Stimulated activated CD4-positive, alpha-beta T cell treated with anti-CD3 and anti-CD28 coated beads, Interleukin-2, amount 100 ng/mL, for 4 hours (primary cell): Measurements from ENCODE around the gene RAPGEF6.
A peak's percentile ranks its signal among the peaks of the same experiment; 100 is the strongest.
"Not testable (repeated sequence)": the region's sequence is repeated elsewhere in the genome, so short reads cannot be mapped to it uniquely, and the experiment has no call there.

ENCODE experiments used
- DNase-seq: peaks from one replicate; pipeline ENCODE4 v3.0.0-alpha.2; 2020; ENCODE audit warnings: low read depth

The RAPGEF6 gene

DNA sequence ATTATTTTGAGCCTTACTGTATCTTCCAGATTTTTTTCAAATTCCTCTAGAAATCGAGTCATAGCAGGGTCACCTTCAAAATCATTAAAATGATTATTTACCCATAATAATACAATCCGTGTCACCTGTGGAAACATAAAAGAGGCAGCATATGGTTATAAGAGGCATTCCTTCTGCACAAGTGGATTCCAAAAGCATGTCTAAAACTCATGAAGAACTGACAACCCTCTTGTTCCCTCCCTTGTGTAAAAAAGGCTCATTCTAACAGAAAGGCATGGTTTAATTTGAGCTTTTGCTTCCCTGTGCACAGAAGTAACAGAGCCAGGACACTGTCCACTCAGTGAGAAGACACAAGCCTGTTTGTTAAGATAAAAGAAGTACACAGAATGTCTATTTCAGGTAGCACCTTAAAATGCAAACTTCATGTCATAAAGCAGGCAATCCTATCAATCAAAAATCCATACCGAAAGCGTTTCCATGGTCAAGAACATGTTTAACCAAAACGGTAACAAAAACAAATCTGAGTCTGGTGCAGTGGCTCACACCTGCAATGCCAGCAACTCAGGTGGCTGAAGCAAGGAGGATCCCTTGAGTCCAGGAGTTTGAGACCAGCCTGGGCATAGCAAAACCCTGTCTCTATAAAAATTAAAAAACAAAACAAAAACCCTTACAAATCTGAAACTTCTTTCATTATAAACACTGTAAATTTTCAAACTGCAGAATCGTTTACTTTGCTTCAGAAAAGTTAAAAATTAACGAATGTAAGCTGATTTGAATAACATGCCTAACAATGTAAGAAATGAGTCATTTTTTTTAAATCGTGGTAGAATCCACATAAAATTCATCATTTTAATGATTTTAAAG, 139.3 kb downstream of the RAPGEF6 start:
- DNase-seq, result no peak

DNA sequence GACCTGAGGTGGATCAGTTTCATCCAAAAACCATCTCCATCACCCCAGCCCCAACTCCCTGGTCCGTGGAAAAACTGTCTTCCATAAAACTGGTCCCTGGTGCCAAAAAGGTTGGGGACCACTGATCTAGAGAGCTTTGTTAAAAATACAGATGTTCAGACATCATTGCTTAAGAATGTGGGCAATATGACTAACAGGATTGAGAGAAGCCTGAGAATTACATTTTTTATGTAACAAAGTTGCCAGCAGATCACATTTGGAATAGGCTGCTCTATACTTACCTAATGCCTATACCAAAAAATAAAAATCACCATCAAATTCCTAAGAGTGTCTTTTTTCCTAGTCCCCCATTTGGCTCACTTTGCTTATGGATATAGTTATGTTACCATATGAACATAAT, 143.3 kb downstream of the RAPGEF6 start:
- no peak for DNase-seq

DNA sequence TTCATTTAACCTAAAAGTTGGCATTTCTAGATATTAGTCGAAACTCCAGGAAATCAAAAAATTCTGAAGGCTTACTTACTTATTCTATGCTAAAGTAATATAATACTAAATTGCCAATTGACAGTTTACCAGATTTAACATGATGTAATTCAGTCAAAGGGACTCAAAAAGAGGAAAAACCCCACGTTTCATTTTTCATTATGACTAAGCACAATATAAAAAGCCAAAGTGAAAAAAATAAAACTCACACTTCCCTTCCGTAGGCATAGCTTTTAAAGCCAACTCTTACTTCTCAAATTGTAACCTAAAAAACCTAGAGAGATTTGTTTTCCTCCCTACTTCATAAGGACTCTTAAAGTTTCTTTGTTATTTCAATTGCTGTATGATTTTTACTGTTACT, 146.6 kb downstream of the RAPGEF6 start:
- DNase-seq, result no peak

DNA sequence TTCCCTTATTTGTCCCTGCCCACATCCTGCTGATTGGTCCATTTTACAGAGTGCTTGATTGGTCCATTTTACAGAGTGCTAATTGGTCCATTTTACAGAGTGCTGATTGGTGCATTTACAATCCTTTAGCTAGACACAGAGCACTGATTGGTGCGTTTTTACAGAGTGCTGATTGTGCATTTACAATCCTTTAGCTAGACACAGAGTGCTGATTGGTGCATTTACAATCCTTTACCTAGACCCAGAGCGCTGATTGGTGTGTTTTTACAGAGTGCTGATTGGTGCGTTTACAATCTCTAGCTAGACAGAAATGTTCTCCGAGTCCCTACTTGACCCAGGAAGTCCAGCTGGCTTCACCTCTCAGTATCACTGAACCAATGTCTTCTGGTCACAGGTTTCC, 147.7 kb downstream of the RAPGEF6 start:
- not testable (repeated sequence) for DNase-seq

DNA sequence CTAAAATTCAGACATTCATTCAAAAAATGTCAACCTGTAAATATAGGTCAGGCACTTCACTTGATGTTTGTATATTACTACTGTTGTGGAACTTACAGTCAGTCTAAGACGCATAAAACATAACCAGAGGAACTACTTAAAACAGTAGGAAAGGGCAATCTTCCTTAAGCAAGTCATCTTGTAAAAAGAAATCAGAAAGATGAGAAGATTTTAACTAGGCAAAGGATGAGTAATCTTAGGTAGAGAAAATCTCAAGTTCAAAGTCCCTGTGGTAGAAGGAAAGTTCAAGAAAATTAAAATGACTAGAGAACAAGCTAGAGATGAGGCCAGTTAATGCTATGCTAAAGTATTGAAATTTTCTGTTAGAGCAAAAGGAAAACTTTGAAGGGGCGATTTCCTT, 152.4 kb downstream of the RAPGEF6 start:
- no peak for DNase-seq

DNA sequence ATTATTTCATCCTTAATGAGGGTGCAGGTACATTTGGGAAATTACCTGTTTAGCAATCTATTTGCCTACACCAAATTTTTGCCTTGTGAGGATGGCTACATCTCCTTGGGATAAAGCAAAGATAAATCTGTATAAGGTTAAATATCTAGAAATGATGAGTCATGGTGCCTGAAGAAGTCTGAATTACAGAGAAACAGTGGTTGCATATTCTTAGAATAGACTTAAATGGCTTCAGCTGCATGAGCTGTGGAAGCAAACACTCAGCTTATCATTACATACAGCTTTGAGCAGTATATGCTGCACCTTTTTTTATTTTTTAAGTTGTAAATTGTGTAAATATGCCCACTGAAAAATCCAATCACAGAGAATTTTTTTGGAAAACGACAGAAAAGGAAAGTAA, 153.5 kb downstream of the RAPGEF6 start:
- no peak for DNase-seq

DNA sequence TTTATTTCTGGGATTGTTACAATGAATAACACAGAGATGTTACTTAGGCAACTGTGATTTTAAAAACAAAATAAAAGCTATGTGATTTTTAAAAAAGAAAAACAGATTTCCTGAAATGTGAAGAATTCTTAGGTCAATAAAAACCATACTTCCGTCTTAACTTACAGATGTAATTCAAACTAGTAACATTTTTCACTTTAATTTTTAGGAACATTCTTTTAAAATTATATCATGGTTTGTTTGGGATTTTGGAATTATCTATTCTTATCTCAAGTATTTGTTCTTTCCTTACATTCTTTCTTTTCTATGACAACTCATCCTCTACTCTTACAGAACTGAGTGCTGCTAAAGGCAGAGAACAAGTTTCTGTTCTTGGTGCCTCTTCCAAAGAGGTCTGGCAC, 159.5 kb downstream of the RAPGEF6 start:
- no peak for DNase-seq

DNA sequence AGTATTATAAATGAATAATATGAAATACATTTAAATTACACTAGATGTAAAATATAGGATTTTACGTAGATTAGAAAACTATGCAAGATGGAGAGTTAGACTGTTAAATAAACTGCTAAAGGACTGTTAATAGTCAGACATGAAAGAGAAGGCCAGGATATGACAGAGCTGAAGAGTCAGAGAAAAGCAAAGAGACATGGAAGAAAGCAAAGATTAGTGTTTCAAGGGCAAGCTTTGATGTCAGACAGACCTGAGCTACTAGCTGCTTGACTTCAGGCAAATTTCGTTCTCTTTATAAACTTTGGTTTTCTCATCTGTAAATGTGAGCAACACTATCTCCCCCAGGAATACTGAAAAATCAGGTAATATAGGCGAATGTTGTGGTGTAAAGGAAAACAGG, 161.3 kb downstream of the RAPGEF6 start:
- no peak for DNase-seq

DNA sequence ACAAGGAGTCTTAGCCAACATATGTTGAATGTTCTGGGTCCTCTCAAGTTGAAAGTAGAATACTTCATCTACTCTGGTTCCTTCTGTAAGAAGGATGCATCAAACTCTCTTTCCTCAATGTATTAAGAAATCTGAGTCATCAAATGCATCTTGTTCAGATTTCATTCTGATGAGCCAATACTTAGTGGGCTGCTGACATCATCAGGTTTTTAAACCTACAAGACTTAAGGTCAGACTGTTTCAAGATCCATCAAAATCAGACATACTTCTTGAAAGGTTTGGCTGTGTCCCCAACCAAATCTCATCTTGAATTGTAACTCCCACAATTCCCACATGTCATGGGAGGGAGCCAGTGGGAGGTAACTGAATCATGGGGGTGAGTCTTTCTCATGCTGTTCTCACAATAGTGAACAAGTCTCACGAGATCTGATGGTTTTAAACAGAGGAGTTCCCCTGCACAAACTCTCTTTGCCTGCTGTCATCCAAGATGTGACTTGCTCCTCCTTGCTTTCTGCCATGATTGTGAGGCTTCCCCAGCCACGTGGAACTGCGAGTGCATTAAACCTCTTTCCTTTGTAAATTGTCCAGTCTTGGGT, 168.8 kb downstream of the RAPGEF6 start:
- DNase-seq, result peak; percentile 9

DNA sequence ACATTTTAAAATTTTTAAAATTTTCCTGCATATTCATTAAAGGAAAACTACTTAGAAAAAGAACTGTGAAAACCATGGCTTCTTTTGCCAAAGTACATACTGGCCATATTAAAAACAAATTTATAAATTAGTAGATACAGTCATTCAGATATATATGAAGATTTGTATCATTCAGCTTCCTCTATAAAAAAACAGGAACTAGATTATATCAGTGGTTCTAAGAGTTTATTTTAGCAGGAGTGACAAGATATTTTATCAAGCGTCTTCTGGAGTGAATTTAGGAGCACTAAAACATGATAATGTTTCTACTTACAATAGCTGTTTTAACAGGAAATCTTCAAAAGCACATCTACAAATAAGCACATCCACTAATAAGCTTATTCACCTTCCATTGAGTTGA, 171.4 kb downstream of the RAPGEF6 start:
- DNase-seq, result no peak

DNA sequence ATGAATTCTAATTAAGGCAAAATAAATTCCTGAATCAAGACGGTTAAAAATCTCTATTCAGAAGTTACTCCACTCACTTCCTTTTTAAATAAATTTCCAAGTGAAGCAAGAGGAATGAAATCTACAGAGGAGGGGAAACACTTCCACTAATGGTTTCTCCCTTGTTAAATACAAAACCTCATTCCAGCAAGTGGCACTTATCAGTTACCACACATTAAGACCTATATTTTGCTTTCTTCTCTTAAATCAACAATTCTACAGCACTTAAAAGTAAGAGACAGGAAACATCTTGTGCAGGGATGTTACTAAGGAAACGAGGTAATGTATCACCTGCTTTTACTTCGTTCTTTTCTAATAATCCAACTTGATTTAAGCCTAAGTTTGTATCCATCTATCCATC, 172.6 kb downstream of the RAPGEF6 start:
- DNase-seq, result no peak

DNA sequence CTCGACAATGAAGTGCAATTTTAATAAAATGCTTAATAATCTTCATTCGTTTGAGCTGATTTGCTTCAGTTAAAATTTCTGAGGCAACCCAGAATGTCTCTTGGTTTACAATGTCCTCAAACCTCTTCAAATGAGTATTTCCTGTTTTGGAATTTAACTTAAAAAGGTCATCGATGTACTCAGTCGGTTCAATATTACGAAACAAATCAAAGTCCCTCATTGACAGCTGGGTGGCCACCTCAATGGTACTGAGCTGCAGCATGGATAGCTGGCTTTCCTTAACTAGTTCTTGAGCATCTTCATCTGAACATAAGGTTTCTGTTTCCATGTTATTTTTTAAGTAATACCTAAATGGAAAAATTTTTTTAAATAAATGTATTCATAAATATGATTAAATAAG, 173.3 kb downstream of the RAPGEF6 start:
- DNase-seq, result no peak

DNA sequence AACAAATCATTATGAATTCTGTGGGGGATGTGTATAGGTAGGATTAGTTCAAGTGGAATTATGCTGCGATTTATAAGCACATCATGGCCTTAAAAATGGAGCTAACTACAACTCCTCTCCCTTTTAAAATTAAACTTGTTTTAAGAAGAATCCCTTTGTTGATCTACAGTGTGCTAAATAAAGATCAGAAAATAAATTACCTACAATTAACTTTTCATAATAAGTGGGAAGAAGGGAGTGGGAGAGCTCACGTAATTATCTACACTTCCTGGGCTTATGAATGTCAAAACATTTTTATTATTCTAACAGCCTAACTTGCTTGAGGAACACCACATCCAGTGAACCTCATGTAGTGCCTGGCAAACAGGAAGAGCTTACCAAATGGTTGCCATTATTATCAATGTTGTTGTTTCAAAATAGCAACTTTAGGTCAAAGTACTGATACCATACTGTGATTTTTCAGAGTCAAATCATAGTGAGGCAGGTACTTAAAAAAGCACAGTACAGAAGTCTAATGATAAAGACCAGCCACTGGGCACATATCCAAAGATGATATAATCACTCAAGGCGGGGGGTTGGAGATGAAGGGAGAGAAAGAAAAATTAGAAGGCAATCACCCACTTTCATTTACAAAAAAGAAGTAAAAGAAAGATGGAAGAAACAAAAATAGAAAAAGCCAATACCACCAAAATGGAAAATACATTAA, 174.0 kb downstream of the RAPGEF6 start:
- DNase-seq, result no peak

DNA sequence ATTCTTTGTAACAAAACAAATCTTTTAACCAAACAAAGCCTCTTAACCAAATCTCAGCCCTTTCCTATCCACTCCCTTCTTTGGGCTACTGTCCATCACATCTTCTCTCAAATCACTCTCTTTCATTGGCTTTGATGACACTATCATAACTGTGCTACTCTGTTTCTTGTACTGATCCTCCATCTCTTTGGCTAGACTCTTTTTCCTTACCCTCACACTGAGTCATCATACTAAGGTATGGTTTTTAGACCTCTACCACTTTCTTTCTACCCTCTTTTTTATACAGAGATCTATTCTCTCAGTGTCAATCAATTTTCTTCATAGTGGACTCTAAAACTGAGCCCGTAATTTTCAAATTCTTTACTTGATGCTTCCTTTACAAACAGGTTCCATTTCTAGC, 174.9 kb downstream of the RAPGEF6 start:
- no peak for DNase-seq

DNA sequence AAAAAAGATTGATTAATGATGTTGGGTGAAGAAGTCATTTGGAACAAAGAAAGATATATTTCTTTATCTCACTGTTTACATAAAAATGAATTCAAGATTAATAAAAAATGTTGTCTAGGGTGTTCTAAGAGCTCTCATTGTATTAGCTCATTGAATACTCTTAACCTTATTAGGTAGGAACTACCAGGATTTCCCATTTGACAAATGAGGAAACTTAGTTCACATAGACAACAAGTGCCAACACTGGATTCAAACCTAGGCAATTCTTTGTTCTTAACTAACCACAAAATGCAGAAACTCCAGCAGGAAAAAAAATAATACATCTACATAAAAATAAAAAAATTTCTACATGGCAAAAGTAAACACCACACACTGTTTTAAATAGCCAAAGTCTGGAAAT, 175.8 kb downstream of the RAPGEF6 start:
- no peak for DNase-seq

DNA sequence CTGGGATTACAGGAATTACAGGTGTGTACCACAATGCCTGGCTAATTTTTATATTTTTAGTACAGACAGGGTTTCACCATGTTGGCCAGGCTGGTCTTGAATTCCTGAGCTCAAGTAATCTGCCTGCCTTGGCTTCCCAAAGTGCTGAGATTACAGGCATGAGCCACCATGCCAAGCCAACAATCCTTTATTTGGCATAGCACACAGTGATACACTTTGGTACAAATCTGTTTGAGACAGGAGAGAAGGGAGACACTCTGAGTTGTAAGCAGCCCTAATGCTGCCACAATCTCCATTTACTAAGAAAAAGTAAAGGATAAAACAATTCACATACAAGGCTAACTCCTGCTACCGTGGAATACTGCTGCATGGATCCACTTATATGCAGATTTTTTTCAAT, 177.8 kb downstream of the RAPGEF6 start:
- DNase-seq, result no peak

DNA sequence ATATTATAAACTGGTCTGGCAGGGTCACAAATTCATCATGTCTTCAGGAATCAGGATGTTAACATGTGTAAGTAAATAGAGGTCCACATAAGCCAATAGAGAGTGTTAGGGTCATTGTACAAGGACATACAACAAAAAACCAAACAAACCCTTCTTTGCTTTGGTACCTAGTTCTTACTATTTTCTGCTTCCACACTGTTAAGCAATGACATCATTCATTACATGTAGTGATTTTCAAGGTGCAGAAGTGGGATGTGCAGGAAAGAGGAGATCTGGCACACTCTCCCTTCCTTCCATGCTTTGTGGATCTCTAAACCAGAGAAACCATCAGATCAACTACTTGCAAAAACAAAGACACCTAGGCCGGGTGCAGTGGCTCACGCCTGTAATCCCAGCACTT, 184.1 kb downstream of the RAPGEF6 start:
- DNase-seq, result no peak

DNA sequence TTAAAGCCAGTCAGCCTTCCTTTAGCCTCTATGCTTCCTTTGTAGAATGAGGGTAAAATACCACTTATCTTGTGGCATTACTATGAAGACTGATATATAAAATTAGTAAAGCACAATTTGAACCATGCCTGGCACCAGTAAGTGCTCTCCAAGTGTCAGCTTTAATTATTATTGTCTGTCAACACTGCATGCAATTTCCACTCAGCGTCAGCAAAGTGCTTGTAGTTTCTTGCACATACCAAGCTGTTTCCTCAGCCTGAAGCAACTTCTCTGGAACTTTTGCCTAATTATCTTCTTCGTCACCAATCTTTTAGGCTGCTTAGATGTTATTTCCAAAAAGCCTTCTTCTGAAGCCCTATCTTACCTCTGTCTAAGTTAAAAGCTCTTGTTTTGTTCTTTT, 193.8 kb downstream of the RAPGEF6 start:
- DNase-seq, result no peak

DNA sequence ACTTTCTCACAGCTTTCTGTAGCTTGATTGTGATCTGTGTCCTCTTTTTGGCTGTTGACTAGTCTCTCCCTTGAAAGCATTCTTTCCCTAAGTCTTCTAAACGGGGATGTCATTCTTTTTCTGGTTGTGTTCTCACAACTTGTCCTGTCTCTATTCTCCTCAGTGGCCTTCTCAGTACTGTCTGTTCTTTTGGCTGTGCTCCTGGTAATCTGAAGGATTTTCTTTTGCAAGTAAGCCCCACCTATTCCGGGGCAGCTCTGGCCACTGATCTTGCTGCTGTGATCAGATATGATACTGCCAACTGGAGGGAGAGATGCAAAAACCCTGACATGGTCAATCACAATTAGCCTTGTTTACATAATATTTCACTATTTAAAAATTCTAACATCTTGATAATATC, 198.9 kb downstream of the RAPGEF6 start:
- no peak for DNase-seq

DNA sequence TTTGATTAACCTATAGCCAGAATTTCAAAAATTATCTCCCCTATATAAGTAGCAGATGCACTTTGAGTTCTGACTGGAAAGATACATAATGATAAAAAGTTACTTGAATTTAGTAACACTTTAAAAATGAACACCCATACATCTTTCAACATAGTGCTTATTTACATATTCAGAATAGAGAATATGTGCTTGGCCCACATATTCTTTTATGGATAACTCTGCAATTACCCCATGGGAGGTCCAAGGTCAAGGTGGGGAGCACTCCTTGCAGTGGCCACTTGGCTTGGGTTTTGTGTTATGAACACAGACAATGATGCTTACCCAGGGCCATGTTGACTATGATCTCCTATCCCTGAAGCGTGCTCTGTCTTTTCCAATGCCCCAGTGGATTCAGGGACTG, 201.9 kb downstream of the RAPGEF6 start:
- DNase-seq, result no peak

DNA sequence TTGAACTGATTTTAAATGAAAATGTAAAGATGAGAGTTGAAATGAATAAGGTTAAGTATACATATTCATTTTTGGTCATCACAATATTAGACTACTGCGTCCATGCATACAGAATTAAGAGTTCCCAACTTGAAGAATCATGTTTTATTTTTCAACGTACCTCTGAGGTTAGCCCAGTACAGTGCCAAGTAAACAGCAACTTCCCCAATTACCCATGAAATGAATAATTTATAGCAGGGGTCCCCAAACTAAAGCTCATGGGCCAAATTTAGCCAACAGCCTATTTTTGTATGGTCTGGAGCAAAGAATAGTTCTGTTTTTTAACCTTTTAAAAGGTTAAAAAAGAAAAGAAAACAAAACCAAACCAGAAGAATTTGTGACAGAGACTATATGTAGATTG, 203.2 kb downstream of the RAPGEF6 start:
- DNase-seq, result no peak

DNA sequence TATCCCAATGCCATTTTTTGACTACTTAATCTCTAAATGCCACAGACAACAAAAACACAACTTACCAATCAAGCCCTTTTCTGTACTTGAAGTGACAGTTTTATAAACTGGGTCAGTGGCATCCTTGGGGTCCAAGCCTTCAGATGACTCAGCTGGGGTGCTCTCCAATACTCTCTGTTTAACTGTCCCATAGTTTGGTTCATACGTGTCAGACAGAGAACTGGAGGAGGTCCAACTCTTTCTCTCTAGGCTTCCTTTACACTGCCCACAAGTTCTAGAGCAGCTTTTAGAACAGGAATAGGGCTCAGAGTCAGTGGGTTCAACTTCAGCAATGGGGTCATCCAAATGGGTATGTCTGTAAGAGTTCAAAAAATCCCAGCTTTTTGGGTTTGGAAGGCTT, 204.2 kb downstream of the RAPGEF6 start:
- DNase-seq, result no peak

DNA sequence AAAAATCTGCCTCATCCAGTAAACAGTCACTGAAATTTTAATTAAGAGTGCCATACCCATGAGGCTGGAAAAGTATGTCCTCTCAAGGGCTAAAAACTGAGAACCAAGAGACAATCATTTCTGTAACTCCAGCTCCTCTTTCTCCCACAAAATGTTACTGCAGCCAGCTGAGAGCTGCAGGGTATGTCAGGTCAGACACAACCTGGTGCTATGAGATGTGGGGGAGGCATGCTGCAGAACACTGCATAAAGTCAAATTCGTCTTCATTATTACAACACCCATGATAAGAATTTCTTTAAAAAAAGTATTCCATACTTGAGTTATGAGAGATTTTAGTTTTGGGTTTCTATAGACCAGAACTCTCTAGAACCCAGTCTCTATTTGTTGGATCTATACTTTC, 209.0 kb downstream of the RAPGEF6 start:
- no peak for DNase-seq
